Mammary epithelial cell (primary cell): Measurements from ENCODE around the gene IL9R.

Experiments used
- CTCF ChIP-seq, 2 donors: IDR thresholded peaks in 1 of 2; conservative IDR thresholded peaks in 1 of 2; 2 replicates each; pipeline ENCODE4 v1.5.1; 2011 to 2012; ENCODE audit warnings: inconsistent platforms in 2 of 2, low read length in 2 of 2, mild to moderate bottlenecking in 2 of 2, control low read depth in 1 of 2, low read depth in 1 of 2; ENCODE audit not compliant: insufficient read depth in 1 of 2; ENCODE audit errors: extremely low read depth in 1 of 2
- EZH2 ChIP-seq: IDR thresholded peaks from 2 replicates; pipeline ENCODE4 v1.6.1; 2012; ENCODE audit warnings: low read length, inconsistent platforms, borderline replicate concordance

DNA sequence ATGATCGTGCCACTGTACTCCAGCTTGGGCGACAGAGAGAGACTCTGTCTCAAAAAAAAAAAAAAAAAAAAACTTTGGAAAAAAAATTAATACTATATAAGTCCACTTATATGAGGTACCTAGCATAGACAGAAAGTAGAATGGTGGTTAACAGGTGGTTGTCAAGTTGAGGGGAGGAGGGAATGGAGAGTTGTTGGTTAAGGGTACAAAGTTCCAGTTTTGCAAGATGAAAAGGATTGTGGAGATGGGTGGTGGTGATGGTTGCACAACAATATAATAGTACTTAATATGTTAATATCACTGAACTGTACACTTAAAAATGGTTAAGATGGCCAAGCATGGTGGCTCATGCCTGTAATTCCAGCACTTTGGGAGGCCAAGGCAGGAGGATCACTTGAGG, 4.1 kb upstream of the IL9R start:
- no peak for TF ChIP-seq CTCF (conservative IDR thresholded peaks at IDR 0.05 in 1 of 2, IDR thresholded peaks at IDR 0.05 in 1 of 2; ENCODE audit: extremely low read depth in 1 of 2, insufficient read depth in 1 of 2, low read depth in 1 of 2, low read length in 2 of 2)
- TF ChIP-seq EZH2, result no peak
